Stimulated activated CD4-positive, alpha-beta T cell treated with anti-CD3 and anti-CD28 coated beads, Interleukin-4, amount 100 ng/mL, for 24 hours (primary cell): ENCODE results near the gene ABAT.
"Not testable (repeated sequence)": the region's sequence is repeated elsewhere in the genome, so short reads cannot be mapped to it uniquely, and the experiment has no call there.

Source experiments
- DNase-seq: peaks from one replicate; pipeline ENCODE4 v3.0.0-alpha.2; 2020

The ABAT gene

DNA sequence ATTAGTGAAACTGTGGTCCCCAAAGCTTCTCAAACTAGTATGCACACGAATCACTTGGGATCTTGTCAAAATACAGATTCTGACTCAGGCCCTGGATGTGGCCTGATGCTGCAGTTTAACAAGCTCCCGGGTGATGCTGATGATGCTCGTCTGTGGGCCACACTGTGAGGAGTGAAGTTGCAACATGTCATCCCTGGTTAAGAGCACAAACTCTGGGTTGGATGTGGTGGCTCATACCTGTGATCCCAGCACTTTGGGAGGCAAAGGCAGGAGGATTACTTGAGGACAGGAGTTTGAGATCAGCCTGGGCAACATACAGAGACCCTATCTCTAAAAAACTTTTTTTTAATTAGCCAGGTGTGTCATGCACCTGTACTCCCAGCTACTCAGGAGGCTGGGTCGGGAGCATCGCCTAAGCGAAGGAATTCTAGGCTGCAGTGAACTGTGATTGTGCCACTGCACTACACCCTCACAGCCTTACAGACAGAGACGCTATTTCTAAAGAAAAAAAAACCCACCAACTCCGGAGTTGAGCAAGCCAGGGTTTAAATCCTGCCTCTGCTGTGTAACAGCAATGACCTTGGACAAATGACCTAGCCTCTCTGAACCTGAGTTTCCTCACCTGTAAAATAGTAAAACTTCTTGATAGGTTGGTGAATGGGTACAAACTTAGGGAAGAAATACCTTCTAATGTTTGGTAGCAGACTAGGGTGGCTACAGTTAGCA lies 24.4 kb upstream of the ABAT start:
- DNase-seq, result no peak

DNA sequence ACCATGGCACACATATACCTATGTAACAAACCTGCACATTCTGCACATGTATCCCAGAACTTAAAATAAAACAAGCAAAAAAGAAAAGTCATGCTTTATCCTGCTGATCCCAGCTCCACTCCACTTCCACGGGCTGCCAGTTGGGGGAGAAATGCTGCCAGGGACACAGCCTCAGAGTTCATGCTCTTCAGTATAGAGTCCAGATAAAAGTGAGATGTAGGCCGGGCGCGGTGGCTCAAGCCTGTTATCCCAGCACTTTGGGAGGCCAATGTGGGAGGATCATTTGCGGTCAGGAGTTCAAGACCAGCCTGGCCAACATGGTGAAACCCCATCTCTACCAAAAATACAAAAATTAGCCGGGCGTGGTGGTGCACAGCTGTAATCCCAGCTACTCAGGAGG lies 22.5 kb upstream of the ABAT start:
- not testable (repeated sequence) for DNase-seq

DNA sequence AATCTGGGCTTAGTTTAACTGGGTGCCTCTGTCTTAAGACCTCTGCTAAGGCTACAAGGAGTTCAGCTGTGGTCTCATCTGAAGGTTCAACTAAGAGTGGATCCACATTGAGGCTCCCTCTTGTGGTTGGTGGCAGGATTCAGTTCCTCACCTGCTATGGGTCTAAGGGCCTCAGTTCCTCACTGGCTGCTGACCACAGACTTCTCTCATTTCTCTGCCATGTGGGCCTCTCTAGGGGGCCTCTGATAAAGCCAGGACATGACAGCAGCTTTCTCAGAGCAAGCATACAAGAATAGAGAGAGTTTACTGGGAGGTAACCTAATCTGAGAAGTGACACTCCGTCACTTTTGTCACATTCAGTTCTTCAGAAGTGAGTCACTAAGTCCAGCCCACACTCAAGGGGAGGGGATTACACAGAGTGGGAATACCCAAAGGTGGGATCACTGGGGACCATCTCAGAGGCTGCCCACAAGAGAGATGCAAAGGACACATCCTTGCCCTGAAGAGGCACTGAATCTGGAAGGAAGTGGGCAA lies 19.2 kb upstream of the ABAT start:
- DNase-seq, result peak; percentile 35

DNA sequence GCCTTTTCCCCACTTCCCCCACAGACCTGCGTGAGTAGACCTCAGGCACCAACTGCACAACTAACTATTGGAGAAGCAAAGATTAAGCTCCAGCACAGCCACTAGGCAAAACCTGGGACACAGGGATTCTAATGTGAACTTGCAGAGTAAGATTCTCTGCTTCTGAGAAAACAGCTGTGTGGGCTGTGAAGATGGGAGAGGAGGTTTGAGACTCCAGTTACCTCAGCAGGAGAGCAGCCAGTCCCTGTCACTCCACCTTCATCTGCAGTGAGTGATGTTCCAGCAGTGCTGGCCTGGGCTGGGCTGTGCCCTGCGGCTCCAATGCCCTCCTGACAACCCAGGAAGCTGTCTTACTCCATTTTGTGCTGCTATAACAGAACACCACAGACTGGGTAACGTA lies 18.0 kb upstream of the ABAT start:
- DNase-seq, result no peak

DNA sequence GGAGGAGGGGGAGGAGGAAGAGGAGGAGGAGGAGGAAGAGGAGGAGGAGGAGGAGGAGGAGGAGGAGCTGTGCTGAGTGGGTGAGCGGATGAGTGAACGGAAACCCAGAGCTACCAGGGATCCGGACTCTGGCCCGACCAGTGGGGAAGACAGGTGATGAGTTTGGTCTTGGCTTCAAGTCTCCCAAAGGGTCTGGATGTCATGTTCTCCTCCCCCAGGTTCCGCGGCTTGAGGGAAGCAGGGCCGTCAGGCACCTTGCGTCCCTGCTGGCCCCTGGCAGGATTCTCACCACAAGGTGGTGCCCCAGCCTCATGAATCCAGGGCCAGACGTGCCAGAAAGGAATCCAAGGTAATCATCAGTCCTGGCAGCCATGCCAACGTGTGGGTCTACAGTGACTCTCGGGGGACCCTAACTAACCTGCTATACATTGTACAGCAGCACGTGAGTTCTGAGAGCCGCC lies 13.5 kb upstream of the ABAT start:
- DNase-seq, result peak; percentile 70

DNA sequence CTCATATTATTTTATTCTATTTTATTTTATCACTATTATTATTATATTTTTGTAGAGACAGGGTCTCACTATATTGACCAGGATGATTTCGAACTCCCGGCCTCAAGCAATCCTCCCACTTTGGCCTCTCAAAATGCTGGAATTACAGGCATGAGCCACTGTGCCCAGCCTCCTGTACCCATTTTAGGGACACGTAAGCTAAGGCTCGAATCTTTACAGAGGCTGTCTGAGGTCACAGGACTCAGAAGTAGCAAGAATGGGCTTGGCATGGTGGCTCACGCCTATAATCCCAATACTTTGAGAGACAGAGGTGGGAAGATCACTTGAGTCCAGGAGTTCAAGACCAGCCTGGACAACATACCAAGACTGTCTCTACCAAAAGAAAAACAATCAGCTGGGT lies 12.7 kb upstream of the ABAT start:
- DNase-seq, result no peak

DNA sequence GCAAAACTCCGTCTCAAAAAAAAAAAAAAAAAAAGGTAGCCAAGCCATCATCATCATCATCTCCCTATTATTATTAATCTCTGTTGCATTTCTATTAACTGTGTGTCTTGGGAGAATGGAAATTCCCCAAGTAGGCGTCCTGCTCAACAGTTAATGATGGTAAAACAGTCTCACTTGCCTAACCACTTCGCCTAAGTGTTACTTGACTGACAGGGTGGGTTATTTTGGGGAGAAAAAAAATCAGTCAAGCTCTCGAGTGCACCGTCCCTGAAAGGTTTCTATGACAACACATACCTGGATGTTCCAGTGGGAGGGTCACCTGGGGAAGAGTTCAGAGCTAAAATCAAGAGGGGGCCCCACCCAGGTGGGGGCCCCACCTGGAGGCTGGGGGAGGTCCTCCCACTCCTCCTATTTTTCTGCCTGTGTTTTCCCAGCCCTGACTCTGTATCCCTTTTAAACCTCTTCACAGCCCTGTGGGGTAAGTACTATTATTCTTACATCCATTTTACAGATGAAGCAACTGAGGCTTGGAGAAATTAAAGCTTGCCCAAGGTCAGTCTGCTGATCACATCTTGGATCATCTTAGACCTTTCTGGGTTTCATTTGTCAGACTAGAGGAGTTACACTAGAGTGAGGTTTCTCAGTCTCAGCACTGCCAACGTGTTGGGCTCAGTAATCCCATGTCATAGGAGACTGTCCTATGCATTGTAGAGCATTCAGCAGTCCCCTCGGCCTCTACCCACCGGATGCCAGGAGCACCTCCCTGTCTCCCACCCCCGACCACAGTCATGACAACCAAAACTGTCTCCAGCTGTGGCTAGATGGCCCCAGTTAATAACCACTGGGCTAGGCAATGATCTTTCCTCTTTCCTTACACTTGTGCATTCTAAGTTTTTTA lies 11.0 kb upstream of the ABAT start:
- no peak for DNase-seq

DNA sequence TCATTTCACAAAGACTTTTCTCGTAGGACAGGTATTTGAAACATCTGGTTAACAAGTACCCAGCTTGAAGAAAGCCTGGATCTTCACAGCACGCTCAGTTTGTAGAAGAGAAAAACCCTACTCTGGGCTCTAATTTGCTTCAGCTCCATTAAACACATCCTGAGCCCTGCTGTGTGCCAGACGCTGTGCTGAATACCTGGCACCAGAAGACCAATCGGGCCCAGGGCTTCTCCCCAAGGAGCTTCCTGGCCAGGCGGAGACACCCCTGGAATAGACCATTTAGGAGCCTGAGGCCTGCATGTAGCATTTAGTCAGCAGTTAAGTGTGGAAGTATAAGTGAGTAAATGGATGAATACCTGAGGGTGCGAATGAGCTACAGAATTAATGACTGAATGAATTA lies 8.9 kb upstream of the ABAT start:
- no peak for DNase-seq

DNA sequence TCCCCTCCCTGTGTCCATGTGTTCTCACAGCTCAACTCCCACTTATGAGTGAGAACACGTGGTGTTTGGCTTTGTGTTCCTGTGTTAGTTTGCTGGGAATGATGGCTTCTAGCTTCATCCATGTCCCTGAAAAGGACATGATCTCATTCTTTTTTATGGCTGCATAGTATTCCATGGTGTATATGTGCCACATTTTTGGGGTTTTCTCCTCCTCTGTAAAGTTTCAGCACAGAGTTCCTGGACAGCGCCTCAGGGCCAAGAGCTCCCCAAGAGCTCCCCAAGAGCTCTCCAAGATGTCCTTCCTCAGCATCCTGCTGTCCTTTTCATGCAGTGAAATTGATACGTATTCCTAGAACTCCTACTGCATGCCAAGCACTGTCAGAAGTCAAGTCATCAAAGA lies 6.9 kb upstream of the ABAT start:
- no peak for DNase-seq

DNA sequence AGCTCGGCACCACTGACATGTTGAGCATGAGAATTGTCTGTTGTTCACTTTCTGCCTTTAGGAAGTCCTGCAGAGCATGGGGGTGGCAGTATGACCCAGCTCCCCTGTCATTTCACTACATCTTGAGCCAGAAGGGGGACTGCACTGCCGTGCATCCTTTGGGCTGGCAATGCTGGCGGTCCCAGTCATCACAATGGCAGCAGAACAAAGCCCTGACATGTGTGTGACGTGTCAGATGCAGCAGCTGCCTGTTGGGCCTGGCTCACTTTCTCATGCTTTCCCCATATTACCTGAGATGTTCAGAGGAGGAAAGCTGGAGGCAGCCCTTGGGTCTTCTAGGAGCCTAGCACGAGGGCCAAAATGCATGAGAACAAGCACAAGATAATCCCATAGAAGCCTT lies 6.3 kb upstream of the ABAT start:
- no peak for DNase-seq

DNA sequence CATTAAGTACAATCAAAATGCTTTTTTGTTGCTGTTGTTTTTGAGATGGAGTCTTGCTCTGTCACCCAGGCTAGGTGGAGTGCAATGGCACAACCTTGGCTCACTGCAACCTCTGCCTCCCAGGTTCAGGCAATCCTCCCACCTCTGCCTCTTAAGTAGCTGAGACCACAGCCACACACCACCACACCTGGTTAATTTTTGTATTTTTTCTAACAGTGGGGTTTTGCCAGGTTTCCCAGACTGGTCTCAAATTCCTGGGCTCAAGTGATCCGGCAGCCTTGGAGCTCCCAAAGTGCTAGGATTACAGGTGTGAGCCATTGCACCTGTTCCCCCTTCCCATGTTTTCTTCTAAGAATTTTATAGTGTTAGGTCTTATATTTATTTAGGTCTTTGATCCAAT lies 4.9 kb upstream of the ABAT start:
- DNase-seq, result no peak

DNA sequence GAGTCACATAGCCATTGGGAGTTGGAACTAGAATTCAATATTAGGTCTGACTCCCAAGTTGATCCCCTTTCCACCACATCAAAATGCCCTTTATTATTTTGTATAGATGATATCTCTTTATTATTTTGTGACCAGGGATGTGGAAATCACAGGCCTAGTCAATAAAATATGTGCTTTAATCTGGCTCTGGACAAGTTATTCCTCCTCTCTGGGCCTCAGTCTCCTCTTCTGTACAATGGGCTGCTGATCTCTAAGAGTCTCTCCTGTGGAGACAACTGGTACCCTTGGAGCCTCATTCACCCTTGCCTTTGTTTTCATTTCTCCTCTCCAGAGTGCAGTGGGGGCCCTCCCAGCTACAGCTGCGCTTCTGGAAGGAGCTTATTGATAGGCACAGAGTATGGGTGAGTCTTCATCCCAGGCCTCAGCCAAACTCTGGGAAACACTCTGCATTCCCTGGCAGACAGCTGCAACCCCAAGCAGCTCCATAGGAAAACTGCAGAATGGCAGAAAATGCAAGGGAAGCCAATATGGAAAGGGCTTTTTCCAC lies 4.3 kb upstream of the ABAT start:
- no peak for DNase-seq

DNA sequence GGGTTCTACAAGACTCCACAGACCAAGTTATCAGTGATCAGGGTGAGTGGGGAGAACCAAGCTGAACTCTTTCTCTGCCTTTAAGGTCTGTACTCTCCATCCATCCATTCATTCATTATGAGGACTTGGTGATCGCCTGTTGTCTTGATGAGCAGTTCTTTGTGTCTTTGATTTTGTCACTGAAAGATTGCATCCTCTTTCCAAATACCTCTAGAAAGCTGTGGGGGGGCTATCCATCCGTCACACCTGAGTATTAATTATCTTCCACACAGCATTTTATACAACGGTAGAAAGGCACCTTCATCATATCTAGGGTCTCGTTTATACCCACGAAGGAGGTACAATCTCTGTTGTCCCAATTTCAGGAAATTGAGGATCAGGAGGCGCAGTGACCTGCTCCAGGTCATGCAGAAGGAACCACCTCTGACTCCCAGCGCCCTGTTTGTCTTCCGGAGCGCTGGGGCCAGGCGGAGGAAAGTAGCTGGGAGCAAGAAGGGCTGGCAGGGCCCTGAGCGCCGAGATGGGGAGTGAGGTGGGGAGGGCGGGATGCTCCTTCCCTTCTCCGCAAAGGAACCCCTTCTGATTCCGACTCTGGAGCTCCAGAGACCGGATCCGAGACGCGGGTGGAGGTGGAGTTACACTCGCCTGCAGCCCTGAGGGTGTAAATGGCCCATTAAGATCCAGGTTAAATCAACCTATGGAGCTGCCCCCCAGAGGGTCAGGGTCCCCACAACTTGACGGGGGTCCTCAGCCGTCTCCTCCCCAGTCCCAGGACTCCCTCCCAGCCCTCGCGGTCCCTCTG lies 605 bp upstream of the ABAT start:
- DNase-seq, result no peak

DNA sequence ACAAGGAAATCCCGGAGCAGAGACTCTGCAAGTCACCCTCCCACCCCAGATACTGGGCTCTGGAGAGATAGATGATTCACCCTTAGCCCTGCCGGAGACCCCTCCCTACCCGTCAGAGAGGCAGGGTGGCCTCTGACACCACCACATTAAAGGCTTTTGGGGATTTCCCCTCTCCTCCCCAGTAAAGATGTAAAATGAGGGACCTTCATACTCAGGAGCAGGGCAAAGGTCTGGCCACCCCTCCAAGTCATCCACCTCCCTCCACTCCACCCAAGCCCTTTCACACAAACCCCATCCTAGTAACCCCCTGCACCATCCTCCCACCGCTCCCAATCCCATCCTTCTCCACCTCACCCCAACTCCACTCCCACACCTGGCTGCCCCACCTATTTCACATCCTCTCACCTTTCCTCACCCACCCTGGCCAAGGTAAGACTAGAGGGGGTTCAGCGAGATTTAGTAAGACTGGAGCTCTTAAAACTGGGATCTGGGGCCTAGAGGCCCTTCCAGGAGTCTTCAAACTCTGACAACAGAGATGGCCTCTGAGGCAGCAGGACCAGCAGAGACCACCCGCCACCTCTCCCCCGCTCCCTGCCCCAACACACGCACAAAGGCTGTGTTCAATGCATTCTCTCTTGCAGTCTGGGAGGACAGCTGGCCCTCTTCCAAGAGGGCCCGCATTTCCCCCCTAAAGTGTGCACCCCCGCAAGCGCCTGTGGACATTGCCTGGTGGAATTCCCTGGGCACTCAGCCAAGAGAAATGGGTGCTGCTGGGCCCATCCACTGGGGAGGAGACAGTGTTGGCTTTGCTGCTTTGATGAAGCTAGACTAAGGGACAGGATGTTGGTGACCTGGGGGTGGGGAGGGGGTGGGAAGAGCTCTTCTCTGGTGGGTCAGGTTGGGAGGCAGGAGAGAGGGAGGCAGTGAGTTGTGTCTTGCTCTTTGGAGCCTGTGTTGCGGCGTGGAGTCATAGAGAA lies 1.1 kb downstream of the ABAT start:
- DNase-seq, result peak; percentile 67

DNA sequence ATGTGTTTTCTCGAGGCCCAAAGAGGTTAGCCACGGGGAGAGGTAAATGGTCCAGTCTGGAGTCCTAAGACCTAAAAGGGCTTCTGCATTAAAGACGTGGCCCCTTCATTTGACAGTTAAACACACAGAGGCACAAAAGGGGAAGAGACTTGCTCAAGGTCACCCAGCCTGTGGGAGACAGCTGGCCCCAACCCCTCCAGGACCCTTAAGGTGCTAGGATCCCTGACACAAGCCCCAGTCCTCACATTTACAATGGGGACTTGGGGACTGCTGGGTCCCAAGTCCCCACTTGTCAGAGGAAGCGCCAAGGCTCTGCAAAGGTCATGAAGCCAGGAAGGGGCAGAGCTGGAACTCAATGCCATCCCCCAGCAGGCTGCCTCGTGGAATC lies 1.7 kb downstream of the ABAT start:
- DNase-seq, result no peak

DNA sequence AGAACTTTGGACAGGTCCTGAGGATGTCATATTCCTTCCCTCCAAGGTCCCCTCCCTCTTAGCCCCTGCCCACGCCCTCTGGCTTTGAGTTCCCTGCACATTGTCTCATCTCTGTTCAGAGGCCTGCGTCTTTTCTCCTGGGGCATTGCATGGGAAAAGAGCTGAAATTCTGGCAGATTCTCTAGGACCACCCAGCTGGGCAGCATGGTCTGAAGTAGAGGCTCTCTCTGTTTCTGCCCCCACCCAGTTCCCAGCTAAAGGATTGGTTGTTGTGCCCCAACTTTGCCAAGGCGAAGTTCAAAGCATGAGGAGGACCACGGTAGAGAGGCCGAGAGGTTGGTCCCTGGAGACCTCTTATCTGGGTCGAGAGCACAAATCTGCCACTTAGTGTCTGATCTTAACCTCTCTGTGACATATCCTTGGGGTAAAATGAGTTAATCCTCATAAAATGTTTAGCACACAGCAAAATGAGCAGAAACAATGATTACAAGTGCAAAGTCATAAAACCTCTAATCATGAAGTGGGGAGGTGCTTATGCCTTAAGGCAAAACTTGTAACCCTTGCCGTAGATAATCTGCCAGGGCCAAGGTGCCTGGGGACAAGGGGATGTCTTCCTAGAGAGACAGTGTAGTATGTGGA lies 2.4 kb downstream of the ABAT start:
- no peak for DNase-seq

DNA sequence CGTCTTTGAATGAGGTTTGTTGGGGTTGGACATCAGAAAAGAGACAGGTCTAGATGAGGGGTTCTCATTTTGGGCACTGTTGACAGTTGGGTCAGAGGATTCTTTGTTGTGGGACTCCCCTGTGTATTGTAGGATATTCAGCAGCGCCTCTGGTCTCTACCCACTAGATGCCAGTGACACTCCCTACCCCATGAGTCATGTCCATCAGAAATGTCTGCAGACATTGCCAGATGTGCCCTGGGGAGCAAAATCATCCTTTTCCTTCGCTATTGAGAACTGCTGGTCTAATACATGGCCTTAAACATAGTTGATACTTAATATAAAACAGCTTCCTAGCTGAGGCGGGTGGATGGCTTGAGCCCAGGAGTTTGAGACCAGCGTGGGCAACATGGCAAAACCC lies 3.1 kb downstream of the ABAT start:
- DNase-seq, result no peak

DNA sequence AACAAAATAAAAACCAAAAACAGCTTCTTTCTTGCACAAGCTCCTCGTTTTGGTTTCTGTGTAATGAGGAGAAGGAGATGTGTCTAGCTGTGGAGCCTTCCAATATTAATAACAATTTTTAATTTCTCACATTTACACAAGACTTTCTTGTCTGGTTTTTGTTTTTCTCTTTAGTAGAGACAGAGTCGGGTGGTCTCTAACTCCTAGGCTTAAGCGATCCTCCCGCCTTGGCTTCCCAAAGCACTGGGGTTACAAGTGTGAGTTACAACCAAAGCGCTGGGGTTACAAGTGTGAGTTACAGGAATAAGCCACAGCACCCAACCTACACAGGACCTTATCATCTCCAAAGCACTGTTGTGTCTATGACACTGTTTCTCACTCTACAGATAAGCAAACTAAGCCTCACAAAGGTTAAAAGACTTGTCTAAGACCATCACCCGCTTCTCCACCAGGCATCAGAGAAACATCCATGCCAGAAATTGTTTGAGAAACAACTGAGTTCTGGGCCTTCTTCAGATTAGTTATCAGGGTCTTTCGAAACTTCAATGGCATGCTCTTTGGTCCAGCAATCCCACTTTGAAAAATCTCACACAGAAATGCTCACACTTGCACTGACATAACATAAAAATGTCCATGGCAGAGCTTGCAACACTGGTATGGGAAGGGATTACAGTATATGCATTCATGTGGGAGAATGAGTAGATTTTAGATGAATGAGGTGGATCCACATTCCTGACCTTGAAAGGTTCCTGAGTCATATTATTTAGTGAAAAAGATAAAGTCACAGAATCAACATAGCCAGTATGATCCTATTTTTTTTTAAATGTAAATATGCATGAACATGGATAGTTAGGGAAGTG lies 3.9 kb downstream of the ABAT start:
- no peak for DNase-seq

DNA sequence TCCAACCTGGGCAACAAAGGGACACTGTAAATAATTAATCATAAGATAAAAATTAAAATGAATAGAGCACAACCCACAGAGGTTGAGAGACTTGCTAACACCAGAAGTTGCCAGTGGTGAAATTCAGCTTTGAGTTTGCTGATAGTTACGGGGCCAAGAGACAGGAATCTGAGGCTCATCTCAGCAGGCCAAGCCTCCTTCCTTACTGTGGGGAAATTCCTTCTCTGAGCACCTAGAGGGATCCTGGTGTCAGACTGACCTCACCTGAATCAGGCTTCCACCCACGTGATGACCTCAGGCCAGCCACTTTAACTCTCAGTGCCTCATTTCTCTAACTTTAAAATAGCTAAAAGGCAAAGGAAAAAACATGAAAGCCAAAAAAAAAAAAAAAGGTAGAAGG lies 4.7 kb downstream of the ABAT start:
- no peak for DNase-seq
